Stromal cell of bone marrow (primary cell): ENCODE data around the gene RGL2.
"Not testable (repeated sequence)": the region's sequence is repeated elsewhere in the genome, so short reads cannot be mapped to it uniquely, and the experiment has no call there.

ENCODE experiments used
- DNase-seq: peaks from one replicate; pipeline ENCODE4 v3.0.0-alpha.2; 2012; ENCODE audit warnings: low read depth

The RGL2 gene, protein sequence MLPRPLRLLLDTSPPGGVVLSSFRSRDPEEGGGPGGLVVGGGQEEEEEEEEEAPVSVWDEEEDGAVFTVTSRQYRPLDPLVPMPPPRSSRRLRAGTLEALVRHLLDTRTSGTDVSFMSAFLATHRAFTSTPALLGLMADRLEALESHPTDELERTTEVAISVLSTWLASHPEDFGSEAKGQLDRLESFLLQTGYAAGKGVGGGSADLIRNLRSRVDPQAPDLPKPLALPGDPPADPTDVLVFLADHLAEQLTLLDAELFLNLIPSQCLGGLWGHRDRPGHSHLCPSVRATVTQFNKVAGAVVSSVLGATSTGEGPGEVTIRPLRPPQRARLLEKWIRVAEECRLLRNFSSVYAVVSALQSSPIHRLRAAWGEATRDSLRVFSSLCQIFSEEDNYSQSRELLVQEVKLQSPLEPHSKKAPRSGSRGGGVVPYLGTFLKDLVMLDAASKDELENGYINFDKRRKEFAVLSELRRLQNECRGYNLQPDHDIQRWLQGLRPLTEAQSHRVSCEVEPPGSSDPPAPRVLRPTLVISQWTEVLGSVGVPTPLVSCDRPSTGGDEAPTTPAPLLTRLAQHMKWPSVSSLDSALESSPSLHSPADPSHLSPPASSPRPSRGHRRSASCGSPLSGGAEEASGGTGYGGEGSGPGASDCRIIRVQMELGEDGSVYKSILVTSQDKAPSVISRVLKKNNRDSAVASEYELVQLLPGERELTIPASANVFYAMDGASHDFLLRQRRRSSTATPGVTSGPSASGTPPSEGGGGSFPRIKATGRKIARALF

DNA sequence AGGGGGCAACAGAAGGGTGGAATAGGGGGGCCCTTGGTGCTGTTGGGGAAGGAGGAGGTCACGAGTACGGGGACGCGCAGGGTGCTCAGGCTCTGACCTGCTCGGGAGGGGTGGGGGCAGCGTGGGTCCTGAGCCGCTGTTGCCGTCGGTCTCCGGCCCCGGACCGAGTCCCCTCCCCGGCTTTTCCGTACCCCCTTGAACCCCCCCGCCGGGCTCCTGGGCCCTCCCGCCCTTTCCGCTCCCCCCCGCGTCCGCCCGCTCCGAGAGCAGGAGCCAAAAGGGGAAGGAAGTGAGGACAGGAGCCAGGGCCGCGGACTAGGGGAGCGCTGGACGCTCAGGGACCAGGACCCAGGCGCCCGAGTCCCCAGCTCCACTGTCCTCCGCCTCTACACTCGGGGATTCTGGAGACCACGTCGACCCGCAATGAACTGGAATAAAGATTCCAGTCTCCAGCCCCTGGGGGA, at the start of gene RGL2:
RGL2 (minus strand) TSS at position 170 of the 464 bp plus-strand sequence. CDS start 332 bp downstream, outside the sequence.
- peak; percentile 60 for DNase-seq

DNA sequence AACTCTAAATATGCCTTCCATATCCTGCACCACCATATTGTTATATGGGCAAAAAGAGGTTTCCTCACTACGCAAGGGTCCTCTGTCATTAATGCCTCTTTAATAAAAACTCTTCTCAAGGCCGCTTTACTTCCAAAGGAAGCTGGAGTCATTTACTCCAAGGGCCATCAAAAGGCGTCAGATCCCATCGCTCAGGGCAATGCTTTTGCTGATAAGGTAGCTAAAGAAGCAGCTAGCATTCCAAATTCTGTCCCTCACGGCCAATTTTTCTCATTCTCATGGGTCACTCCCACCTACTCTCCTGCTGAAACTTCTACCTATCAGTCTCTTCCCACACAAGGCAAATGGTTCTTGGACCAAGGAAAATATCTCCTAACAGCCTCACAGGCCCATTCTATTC, 49.1 kb upstream of the RGL2 start:
- DNase-seq = no peak

DNA sequence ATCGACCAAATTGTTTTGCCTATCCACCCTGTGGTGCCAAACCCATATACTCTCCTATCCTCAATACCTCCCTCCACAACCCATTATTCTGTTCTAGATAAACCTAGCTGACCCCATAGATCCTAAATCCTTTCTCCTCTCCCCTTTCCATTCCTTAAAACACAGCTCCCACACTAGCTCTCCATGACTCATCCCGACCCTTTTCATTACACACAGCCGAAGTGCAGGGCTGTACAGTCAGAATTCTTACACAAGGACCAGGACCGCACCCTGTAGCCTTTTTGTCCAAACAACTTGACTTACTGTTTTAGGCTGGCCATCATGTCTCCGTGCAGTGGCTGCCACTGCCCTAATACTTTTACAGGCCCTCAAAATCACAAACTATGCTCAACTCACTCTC, 48.2 kb upstream of the RGL2 start:
- DNase-seq = peak; percentile 48

DNA sequence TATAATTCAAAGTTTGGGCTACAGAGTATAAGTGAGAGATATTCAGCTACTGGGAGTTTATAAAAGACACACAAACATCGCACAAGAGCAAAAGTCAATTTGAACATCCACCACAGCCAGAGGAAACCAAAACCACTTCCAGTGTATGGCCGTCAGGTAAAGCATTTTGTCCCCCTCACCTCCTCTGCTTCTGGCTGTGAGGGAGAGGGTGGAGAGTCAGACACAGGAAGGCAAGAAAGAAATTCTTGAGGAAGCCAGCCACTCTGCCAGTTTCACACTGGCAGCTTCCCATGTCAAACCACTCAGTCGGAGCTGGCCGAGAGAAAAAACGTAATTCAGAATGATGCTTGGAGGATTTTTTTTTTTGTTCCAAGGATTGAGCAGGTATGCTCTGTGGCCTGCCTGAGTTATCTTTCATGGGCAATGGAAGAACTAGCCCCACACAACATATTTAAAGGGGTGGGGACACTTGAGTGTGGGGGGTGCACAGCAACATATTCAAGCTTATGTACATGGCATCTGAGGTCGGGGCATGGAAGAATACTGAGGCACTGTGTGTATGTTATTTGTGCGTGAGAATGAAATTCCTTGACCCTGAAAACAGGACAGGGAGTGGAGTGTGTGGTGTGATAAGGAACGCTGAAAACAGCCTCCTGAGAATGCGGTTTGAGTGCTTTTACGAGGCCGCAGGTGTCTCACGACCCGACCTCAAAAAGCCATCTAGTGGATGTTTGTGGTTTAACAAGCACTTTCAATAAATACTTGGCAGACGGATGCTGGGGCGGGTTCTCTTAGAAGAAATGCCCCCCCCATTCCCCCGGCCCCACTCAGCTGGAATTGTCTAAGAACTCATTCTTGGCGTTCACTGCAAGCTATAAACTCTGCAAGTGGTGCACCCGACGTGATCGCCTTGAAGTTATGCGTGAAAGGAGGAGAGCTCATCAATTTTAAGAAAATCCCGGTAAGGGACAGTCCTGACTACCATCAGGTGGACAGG, 46.3 kb upstream of the RGL2 start:
- DNase-seq = peak; percentile 44

DNA sequence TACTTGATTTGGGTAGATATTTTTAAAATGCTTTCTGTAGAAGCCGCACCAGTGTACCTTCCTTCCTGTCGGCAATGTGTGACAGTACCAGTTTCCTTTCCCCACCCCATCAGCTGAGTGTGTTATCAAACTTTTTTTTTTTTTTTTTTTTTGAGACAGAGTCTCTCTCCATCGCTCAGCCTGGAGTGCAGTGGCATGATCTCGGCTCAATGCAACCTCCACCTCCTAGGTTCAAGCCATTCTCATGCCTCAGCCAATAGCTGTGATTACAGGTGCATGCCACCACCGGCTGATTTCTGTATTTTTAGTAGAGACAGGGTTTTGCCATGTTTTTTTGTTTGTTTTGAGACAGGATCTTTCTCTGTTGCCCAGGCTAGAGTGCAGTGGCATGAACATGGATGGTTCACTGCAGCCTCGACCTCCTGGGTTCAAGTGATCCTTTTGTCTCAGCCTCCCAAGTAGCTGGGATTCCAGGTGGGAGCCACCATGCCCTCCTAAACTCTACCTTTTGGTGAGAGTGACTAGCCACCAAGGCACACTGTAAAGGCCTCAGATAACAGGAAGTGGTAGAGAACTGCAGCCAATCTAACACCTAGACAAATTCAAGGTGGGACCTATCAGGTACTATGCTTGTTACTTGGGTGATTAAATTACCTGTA, 45.3 kb upstream of the RGL2 start:
- DNase-seq = no peak

DNA sequence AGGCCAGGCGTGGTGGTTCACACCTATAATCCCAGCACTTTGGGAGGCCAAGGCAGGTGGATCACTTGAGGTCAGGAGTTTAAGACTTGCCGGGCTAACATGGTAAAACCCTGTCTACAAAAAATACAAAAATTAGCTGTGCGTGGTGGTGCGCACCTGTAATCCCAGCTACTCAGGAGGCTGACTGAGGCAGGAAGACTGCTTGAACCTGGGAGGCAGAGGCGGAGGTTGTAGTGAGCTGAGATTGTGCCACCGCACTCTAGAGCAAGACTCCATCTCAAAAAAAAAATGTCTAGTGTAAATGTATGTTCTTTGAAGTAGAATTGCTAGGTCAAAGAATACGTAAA, 44.8 kb upstream of the RGL2 start:
- not testable (repeated sequence) for DNase-seq

DNA sequence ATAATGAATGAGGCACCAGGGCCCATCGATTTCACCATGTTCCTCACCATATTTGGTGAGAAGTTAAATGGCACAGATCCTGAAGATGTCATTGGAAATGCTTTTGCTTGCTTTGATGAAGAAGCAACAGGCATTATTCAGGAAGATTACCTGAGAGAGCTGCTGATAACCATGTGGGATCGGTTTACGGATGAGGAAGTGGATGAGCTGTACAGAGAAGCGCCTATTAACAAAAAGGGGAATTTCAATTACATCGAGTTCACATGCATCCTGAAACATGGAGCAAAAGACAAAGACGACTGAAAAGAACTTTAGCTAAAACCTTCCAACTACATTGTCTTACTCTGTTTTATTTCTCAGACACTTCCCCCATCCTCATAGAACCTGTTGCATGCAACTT, 40.5 kb upstream of the RGL2 start:
- DNase-seq = no peak

DNA sequence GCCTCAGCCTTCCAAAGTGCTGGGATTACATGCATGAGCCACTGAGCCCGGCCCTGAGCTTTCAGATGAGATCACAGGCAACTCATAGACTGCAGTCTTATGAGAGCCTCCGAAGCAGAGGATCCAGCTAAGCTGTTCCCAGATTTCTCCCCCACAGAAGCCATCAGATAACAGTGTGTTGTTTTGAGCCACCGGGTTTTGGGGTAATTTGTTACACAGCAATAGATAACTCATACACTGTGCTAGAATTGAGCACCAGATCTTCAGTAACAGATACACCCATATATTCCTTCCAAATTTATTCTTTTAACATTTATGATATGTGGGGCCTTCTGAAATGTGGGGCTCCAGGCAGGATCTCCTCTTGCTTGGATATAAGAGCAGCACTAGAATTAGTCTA, 37.8 kb upstream of the RGL2 start:
- no peak for DNase-seq

DNA sequence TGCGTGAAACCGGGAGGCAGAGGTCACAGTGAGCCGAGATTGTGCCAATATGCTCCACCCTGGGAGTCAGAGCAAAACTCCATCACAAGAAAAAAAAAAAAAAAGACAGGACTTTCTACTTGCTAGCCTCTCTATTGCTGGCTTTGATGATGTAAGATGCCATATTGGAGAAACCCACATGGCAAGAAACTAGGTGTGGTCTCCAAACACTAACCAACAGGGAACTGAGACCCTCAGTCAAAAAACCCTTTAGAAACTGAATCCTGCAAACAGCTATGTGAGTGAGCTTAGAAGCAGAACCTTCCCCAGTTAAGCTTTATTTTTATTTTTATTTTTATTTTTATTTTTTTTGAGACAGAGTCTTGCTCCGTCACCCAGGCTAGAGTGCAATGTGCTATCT, 37.2 kb upstream of the RGL2 start:
- no peak for DNase-seq

DNA sequence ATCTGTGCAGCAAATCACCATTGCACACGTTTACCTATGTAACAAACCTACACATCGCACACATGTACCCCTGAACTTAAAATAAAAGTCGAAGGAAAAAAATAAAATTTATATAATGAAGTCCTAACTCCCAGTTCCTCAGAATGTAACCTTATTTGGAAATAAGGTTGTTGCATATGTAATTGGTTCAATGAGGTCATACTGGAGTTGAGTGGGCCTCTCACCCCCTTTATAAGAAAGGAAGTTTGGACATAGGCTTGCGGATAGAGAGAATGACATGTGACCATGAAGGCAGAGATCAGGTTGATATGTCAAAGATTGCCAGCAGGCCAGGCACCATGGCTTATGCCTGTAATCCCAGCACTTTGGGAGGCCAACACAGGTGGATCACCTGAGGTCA, 34.9 kb upstream of the RGL2 start:
- DNase-seq = no peak

DNA sequence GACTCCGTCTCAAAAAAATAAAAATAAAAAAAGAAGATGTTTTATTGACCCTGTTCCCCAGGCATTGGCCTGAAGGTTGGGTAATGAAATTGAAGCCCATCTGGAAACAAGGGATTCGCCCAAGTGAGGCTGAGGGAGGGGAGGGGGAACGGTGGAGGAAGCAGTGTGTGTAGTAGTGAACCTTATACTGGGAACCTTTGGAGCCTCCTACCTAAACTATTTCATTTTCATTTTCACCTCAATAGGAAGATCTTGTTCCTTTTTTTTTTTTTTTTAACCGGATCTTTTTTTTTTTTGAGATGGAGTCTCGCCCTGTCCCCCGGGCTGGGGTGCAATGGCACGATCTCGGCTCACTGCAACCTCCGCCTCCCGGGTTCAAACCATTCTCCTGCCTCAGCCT, 32.0 kb upstream of the RGL2 start:
- no peak for DNase-seq

DNA sequence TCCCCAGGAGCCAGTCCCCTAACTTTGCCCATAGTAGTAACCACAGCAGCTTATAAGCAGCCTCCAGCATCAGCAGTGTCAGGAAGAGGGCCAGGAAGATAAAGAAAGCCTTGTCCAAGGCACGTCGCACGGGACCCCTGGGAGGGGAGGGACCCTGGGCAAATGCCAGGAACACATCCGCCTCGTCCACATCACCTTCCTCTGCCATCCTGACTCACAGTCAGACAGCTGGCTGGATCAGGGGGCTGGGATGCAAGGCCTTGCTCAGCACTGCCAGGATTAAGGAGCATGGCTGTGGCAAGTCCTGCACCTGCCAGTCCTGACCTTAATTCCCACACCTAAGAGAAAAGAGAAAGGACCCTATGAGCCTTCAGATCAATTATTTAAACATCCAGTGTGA, 30.3 kb upstream of the RGL2 start:
- no peak for DNase-seq

DNA sequence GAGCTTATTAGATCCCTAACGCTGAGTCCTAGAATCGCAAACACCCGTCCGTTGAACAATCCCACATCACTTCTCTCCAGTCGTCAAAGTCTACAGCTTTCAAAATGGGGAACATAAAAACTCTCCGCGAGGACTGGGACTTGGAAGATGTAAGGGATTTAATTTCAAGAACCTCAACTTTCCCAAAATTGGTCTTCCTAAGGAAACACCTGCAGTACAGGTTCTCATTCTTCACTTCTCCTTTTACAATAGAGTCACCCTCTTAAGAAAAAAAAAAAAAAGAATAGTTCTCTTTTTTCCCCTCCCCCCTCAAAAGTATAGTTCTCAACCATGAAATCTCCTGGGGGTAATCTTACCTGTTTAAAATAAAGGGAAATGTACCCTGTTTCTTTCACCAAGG, 25.4 kb upstream of the RGL2 start:
- DNase-seq = no peak

DNA sequence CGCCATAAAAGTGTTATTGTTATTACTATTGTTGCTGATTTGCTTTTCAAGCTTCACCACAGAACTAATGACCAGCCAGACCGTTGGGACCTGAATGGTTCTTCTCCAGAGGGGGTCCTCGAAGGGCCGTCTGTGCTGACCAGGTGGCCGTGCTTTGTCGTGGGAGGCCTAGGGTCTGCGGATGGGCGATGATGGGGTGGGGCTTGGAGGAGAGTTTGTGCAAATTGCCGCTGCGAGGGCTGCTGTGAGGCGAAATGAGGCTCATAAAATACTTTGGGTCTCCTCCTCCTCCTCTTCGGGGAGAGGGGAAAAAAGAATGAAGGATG, 24.8 kb upstream of the RGL2 start:
- no peak for DNase-seq

DNA sequence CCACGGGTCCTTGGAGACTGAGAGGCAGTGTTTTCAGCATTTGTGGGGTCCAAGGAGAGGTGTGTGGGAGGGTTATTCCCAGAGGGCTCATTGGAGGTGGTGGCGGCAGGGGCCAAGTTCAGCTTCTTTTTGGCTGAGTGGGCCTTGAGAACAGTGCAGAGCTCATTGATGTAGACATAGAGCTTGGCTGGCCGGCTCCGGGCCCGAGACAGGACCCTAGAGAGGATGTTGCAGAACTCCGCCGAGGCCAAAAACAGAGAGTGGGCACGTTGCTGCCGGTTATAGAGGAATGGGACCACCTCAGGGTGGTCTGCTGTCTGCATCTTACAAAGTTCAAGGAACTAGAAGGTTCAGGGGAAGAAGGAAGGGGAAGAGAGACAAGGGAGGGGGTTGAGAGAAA, 22.5 kb upstream of the RGL2 start:
- no peak for DNase-seq

DNA sequence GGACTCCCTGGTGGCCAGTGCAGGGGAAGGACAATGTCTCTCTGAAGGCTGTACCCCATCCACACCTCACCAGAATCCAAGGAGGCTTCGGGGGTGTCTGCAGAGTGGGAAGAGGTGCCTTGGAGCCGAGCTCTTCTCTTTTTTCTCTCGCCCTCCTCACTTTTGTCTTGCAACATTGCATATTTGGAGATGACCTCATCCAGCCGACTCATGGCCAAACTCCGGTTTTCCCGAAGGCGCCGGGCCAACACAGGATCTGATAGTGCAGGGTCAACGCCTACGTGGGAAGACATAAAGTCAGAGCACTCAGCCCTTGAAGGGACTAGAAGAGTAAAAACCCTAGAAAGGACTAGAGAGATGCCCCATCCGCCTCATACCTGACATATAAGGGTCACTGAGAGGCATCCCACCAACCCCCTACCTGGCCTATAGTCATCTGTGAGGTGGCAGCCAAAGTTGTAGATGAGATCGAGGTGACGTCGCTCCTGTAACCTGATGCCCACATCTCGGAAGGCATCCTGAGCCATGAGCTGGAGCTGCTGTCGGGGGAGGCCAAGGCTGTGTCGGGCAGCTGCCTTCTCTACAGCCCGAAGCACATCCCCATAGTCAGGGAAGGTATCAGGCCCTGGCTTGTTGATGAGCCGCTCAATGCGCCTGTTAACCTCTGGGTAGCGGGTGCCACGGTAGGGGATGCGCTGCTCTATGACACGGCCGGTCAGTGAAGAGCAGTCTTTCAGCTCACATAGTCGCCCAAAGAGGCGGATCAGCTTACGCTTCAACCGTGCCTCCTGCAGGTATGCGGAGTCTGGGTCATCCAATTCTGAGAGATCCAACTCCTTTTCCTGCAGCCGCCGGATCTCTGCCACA, 21.8 kb upstream of the RGL2 start:
- peak; percentile 77 for DNase-seq

DNA sequence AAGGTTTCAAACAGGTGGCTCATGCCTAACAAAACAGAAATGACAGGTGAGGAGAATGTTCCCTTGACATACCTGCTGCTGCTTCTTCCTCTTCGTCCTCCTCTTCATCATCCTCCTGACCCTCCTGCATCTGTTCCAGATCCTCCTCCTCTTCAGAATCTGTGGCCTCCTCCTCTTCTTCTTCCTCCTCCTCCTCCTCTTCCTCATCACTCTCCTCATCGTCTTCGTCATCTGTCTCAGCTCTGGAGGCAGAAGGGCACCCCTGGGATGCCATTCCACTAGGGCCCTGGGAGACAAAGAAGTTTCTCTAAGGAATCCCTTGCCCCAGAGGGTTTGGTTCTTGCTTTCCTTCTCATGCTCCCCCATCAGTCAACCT, 21.2 kb upstream of the RGL2 start:
- DNase-seq = no peak

DNA sequence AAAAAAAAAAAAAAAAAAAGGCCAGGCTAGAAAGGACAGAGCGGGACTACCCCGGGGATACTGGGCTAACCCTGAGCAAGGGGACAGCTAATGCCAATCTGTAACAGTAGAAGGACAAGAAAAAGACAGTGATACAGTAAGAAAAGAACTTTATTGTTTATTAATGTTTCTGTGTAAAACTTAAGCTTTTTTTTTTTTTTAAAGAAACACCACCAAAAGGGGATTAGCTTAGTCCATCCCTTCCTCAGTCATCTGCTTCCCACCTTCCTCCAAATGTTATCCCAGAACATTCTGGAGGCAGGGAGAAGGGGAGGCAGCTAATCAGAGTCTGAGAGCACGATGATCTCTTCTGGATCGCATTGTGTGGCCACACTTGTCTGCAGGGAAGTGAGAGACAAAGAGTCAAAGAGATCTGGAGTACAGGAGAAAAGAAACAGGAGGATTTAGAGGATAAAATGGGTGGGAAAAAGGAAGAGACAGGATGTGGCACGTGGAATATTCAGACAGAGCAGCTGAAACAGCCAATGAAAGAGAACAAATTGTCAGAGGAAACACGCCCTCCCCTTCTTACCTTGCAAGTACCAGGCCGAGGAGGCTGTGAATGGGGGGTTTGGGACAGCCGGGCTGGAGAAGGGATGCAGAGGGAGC, 19.8 kb upstream of the RGL2 start:
- no peak for DNase-seq

DNA sequence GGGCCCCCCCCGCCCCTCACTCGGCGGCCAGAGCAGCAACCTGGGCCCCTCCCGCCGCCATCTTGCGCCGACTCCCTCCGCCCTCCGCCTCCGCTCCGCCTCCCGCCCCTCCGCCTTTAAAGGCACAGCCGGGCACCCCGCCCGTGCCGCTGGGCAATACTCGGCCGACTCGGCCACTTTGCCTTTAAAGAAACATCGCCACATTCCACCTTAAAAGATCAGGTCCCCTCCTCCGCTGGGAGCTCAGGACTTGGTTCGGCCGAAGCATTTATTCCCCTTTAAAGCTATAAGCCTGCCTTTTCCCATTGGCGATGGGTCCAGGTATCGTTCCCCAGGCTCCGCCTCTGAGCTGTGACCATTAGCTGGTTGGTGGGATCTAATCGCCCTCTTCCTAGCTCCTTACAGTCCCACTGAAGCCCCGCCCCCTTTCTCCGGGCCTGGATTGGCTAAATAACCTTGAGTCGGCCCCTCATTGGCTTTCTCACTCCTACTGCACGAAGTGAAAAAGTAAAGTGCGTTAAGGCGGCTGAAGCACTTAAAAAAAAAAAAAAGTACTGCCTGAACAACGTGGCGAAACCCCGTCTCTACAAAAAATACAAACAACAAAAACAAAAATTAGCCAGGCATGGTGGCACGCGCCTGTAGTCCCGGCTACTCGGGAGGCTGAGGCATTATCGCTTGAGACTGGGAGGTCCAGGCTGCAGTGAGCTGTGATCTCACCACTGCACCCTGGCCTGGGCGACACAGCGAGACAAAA, 19.1 kb upstream of the RGL2 start, which contains the start of gene ZBTB22:
ZBTB22 (minus strand) TSS at position 76 of the 757 bp plus-strand sequence. CDS start 828 bp downstream, outside the sequence.
- DNase-seq = peak; percentile 100

DNA sequence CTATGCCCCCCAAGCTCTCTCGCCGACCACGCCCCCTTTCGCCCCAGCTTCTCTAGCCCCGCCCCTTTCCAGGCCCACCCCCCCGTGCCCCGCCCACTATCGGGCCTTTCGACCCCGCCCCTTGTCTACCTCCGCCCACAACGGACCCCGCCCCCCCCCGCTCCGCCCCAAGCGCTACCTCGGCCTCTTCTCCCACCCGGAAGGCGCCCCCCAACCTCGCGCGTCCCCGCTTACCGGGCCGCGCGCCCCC, 18.6 kb upstream of the RGL2 start:
- no peak for DNase-seq
